ENCODE results near the gene HNF1B. TPM values are rescaled to one million over a fixed set of nuclear protein-coding genes. Genes with fewer than 3 reads are reported as not detected.

The HNF1B gene
- polyA plus RNA-seq, 4 donors, result 119 to 134 (median 126) TPM

- DNase-seq (ENCODE audit: low read depth in 4 of 4, low spot score in 3 of 4), result no peak
Observed at GRCh38 chr17:37737971-37738370, 6.9 kb downstream of the HNF1B start.

DNA sequence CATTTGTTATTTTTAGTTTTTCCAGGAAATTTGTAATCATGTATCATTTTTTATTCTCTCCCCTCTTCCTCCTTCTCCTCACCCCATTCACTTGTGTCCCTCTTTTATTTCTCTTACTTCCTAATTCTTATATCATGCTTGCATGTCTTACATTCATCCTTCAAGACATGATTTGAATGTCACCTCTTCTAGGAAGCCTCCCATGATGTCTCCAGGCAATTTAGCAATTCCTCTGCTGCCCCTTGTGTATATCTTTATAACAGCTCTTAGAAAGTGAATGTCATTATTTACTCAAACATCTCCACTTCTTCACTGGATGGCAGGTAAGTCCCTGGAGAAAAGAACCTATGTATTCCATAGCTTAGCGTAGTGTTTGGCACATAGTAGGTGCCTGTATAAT, 7.8 kb downstream of the HNF1B start:
- DNase-seq (ENCODE audit: low read depth in 4 of 4, low spot score in 3 of 4), result no peak

DNA sequence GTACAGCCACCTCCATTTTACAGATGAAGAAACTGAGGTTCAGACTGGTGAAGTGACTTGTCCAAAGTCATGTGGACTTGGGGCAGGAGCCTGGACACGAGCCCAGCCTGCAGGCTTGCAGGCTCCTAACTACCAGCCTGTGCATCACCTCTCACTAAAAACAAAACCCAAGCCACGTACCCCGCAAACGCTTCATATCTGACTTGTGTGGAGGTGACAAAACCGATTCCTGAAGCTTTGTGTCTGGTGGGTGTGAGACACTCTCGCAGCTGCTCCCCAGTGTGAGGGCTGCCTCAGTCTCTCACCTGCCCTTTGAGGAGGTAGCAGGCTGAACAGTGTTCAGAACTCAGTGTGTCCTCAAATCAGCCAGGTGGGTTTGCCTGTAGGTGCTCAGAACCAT, 8.4 kb downstream of the HNF1B start:
- DNase-seq (ENCODE audit: low read depth in 4 of 4, low spot score in 3 of 4), result no peak

DNA sequence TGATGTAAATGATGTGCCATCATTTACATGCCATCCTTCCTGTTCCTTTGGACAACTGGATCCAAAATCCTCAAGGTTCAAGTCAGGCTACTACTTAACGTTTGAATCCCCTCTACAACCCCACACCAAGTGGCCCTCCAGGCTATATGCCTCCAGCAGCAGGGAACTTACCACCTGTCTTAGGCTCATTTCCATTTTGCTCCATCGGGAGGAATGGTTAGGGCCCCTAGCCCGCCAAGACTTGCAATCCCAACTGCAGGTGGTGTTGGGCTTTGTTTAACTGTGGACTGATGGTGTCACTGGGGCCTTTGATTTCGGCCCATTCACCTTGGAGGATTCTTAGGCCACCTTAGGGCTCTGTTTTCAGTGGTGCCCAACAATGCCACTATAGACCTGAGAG, 9.7 kb downstream of the HNF1B start:
- DNase-seq (ENCODE audit: low read depth in 4 of 4, low spot score in 3 of 4), result no peak

- DNase-seq (ENCODE audit: low read depth in 4 of 4, low spot score in 3 of 4), result no peak
Observed at GRCh38 chr17:37732316-37732715, 12.5 kb downstream of the HNF1B start.

DNA sequence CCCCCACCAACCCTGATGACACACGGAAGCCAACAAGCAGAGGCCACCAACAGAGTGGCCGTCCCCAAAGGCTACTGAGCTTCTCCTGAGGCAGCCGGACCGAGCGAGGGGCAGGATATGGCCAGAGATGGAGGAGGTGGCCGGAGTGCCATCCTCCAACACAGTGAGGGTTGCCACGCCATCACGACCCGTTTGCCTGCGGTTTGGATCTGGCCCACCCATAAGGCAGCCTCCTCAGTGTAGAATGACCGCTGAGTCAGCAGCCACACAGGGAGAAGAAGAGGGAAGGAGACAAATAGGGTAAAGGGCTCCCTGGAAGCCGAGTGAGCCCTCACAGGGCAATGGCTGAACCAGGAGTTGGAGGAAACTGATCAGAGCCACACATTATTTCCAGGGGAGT, 13.8 kb downstream of the HNF1B start:
- no peak for DNase-seq (ENCODE audit: low read depth in 4 of 4, low spot score in 3 of 4)

GRCh38 chr17:37729905-37730304, 15.0 kb downstream of the HNF1B start:
- DNase-seq (ENCODE audit: low read depth in 4 of 4, low spot score in 3 of 4), result no peak

GRCh38 chr17:37726891-37727675, 17.8 kb downstream of the HNF1B start:
- DNase-seq (ENCODE audit: low read depth in 4 of 4, low spot score in 3 of 4), result no peak

- DNase-seq (ENCODE audit: low read depth in 4 of 4, low spot score in 3 of 4), result no peak
Observed at GRCh38 chr17:37726248-37726647, 18.6 kb downstream of the HNF1B start.

GRCh38 chr17:37725601-37726146, 19.2 kb downstream of the HNF1B start:
- no peak for DNase-seq (ENCODE audit: low read depth in 4 of 4, low spot score in 3 of 4)

DNA sequence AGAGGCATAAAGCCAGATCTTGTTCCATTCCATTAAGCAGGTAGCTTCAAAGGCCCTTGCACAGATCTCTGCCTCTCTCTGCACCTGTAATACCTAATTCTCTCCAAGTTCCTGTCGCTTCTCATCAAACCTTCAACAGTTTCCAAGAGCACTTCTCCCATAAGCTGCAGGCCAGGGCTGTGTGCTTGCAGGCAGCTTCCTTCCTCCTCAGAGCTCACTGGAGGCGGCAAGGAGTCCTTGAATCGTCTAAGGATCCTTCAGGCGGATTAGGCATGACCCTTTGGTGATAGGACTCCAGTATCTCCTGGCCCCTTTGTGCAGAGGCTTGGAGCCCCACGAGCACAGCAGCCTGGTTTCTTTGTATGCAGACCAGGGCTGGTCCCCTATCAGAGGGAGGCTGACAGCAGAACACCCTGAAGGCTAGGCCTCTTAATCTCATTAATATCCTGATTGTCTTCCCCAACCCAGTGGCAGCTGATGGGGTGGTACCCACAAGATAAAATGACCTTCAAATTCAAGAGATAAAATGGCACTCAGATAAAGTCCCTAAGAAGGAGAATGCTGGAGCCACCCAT, 19.8 kb downstream of the HNF1B start:
- no peak for DNase-seq (ENCODE audit: low read depth in 4 of 4, low spot score in 3 of 4)

DNA sequence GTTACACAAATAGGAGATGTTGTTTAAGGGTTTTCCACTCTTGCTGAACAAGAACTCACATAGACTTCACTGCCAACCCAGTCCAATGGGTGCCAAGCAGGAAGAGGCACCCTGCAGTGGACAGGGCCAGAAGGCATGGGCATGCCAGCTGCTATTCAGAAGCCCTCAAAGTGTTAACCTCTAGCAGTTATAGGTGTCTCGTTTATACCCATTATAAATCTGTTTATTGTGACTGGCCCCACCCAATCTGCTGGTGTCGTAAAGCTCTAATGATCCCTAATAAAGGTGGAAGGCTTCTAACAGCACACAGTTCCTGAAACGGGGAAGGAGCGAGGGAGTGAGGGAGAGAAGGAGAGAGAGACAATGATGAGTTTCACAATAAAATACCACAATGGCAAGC, 23.9 kb downstream of the HNF1B start:
- no peak for DNase-seq (ENCODE audit: low read depth in 4 of 4, low spot score in 3 of 4)

- no peak for DNase-seq (ENCODE audit: low read depth in 4 of 4, low spot score in 3 of 4)
Observed at GRCh38 chr17:37719866-37720265, 25.0 kb downstream of the HNF1B start.

- no peak for DNase-seq (ENCODE audit: low read depth in 4 of 4, low spot score in 3 of 4)
Observed at GRCh38 chr17:37718324-37719048, 26.4 kb downstream of the HNF1B start.

GRCh38 chr17:37717627-37718323, 27.1 kb downstream of the HNF1B start:
- DNase-seq (ENCODE audit: low read depth in 4 of 4, low spot score in 3 of 4), result no peak

DNA sequence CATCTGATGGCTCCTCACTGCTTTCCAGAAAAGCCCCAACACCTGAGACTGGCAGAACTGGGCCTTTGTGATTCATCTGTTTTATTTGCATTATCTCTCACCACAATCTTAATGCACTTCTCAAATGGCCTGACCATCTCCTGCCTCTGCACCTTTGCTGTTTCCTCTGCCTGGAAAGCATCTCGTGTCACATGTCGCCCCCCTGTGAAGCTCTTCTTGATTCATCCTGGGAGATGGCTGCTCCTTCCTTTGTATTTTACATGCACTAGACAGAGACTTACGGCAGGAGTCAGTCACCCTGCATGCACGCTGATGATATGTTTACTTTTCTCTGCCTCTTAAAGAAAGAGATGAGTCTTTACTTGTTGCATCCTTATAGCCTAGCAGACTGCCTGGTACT, 30.0 kb downstream of the HNF1B start:
- DNase-seq (ENCODE audit: low read depth in 4 of 4, low spot score in 3 of 4), result no peak

- DNase-seq (ENCODE audit: low read depth in 4 of 4, low spot score in 3 of 4), result no peak
Observed at GRCh38 chr17:37713624-37714023, 31.2 kb downstream of the HNF1B start.

DNA sequence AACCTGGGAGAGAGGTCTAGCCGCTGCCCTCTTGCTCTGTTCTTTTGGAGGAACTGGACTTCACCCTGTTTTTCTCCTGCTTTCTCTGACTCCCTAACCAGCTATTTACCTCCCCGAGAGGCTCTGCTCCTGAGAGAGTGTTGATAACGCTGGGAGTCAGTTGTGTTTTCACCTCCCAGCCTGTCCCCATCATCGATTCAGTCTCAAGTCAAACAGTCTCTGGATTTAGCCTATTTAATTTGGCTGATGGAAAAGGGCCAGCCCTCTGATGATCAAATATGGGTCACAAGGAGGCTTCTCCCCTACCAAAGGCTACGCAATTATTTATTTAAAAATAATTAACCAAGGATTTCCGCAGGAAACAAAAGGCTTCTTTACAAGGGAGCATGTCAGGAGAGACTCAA, 31.8 kb downstream of the HNF1B start:
- DNase-seq (ENCODE audit: low read depth in 4 of 4, low spot score in 3 of 4), result no peak

- no peak for DNase-seq (ENCODE audit: low read depth in 4 of 4, low spot score in 3 of 4)
Observed at GRCh38 chr17:37711113-37711512, 33.7 kb downstream of the HNF1B start.

- no peak for DNase-seq (ENCODE audit: low read depth in 4 of 4, low spot score in 3 of 4)
Observed at GRCh38 chr17:37710344-37710886, 34.4 kb downstream of the HNF1B start.

Measured in right renal pelvis (tissue), 4 donors.